HepG2 (cell line): ENCODE results near the gene ZFP82. TPM values are rescaled to one million over a fixed set of nuclear protein-coding genes. Genes with fewer than 3 reads are reported as not detected.

Source experiments
- AGO2 ChIP-seq: fragments of 200-400 bp; formaldehyde crosslinking; optimal IDR thresholded peaks from 2 replicates; pipeline ENCODE3; 2017; ENCODE audit warnings: mild to moderate bottlenecking, low read depth, low read length, moderate library complexity
- HES4 ChIP-seq: sonication (generic); formaldehyde crosslinking; IDR thresholded peaks from 2 replicates; pipeline ENCODE4 v1.9.0; 2021; ENCODE audit warnings: mild to moderate bottlenecking, missing genetic modification reagents, borderline replicate concordance
- HNRNPLL ChIP-seq: fragments of 200-400 bp; formaldehyde crosslinking; IDR thresholded peaks from 2 replicates; pipeline ENCODE4 v1.6.1; 2017; ENCODE audit warnings: mild to moderate bottlenecking, low read depth, low read length; ENCODE audit not compliant: poor library complexity, severe bottlenecking
- PAWR ChIP-seq: sonication (generic); formaldehyde crosslinking; IDR thresholded peaks from 2 replicates; pipeline ENCODE4 v1.4.0; 2020; ENCODE audit warnings: missing genetic modification reagents, mild to moderate bottlenecking, borderline replicate concordance
- PHF21A ChIP-seq: sonication (generic); formaldehyde crosslinking; IDR thresholded peaks from 2 replicates; pipeline ENCODE4 v1.5.0; 2020; ENCODE audit warnings: mild to moderate bottlenecking, missing genetic modification reagents
- RCOR2 ChIP-seq: IDR thresholded peaks from 2 replicates; pipeline ENCODE4 v1.6.1; 2016; ENCODE audit warnings: missing biosample characterization, missing genetic modification reagents
- RXRB ChIP-seq: IDR thresholded peaks from 2 replicates; pipeline ENCODE4 v1.6.1; 2016; ENCODE audit warnings: borderline replicate concordance, missing genetic modification reagents, missing compliant biosample characterization
- SIX1 ChIP-seq: sonication (generic); formaldehyde crosslinking; IDR thresholded peaks from 2 replicates; pipeline ENCODE4 v1.4.0; 2020; ENCODE audit warnings: missing genetic modification reagents, borderline replicate concordance
- ZBTB21 ChIP-seq: sonication (generic); formaldehyde crosslinking; IDR thresholded peaks from 2 replicates; pipeline ENCODE4 v1.4.0; 2020; ENCODE audit warnings: missing genetic modification reagents
- ZC3H4 ChIP-seq: sonication (generic); formaldehyde crosslinking; IDR thresholded peaks from 2 replicates; pipeline ENCODE4 v1.4.0; 2020; ENCODE audit warnings: missing genetic modification reagents, borderline replicate concordance
- ZNF3 ChIP-seq: IDR thresholded peaks from 2 replicates; pipeline ENCODE4 v1.7.0; 2017; ENCODE audit warnings: inconsistent platforms
- ZNF446 ChIP-seq: sonication (generic); formaldehyde crosslinking; IDR thresholded peaks from 2 replicates; pipeline ENCODE4 v1.5.0; 2020; ENCODE audit warnings: mild to moderate bottlenecking, missing genetic modification reagents
- ZNF549 ChIP-seq: sonication (generic); formaldehyde crosslinking; IDR thresholded peaks from 2 replicates; pipeline ENCODE4 v1.5.0; 2020; ENCODE audit warnings: missing genetic modification reagents
- ZNF557 ChIP-seq: sonication (generic); formaldehyde crosslinking; IDR thresholded peaks from 2 replicates; pipeline ENCODE4 v1.4.0; 2020; ENCODE audit warnings: missing genetic modification reagents
- ZNF629 ChIP-seq: sonication (generic); formaldehyde crosslinking; conservative IDR thresholded peaks from 2 replicates; pipeline ENCODE4 v1.5.0; 2020; ENCODE audit warnings: missing genetic modification reagents
- ZNF713 ChIP-seq: sonication (generic); formaldehyde crosslinking; IDR thresholded peaks from 2 replicates; pipeline ENCODE4 v1.4.0; 2020; ENCODE audit warnings: mild to moderate bottlenecking, missing genetic modification reagents
- ZNF761 ChIP-seq: sonication (generic); formaldehyde crosslinking; conservative IDR thresholded peaks from 2 replicates; pipeline ENCODE4 v1.4.0; 2020; ENCODE audit warnings: mild to moderate bottlenecking, missing genetic modification reagents
- ZNF788 ChIP-seq: sonication (generic); formaldehyde crosslinking; IDR thresholded peaks from 2 replicates; pipeline ENCODE4 v1.5.0; 2020; ENCODE audit warnings: mild to moderate bottlenecking, missing genetic modification reagents, borderline replicate concordance
- polyA plus RNA-seq, 8 experiments: library from polyadenylated mRNA; depleted of rRNA in 3 of 8; stranded (reverse) in 7 of 8; unstranded in 1 of 8; fragments of >200 nt; fragmentation: Illumina TruSeq in 4 of 8; extraction: Trizol in 4 of 8; gene quantifications; 2 replicates each; pipeline versions ENCODE4 v1.2.1 to v1.2.3, GENCODE V29; 2011 to 2016; ENCODE audit warnings: low read depth in 4 of 8, missing spikeins in 1 of 8, mixed read lengths in 1 of 8; ENCODE audit not compliant: insufficient read depth in 1 of 8
- total RNA-seq, 5 experiments: library from RNA; depleted of rRNA; stranded (reverse); fragments of >200 nt; fragmentation: Illumina TruSeq; extraction: Trizol; gene quantifications; 2 replicates each; pipeline ENCODE4 v1.2.3, GENCODE V29; 2016; ENCODE audit warnings: low read depth in 1 of 5
- TF ChIP-seq, protein P1 (sequence below): sonication (generic); formaldehyde crosslinking; IDR thresholded peaks from 2 replicates; pipeline ENCODE4 v1.9.0; 2022; ENCODE audit warnings: missing genetic modification reagents, mild to moderate bottlenecking, borderline replicate concordance
- TF ChIP-seq, protein P2 (sequence below): sonication (generic); formaldehyde crosslinking; IDR thresholded peaks from 2 replicates; pipeline ENCODE4 v1.5.0; 2020; ENCODE audit warnings: mild to moderate bottlenecking, missing genetic modification reagents
- TF ChIP-seq, protein P3 (sequence below): sonication (generic); formaldehyde crosslinking; IDR thresholded peaks from 2 replicates; pipeline ENCODE4 v1.4.0; 2020; ENCODE audit warnings: missing genetic modification reagents
- TF ChIP-seq, protein P4 (sequence below): sonication (generic); formaldehyde crosslinking; IDR thresholded peaks from 2 replicates; pipeline ENCODE4 v1.8.0; 2022; ENCODE audit warnings: mild to moderate bottlenecking, missing genetic modification reagents, moderate library complexity
- TF ChIP-seq, protein P5 (sequence below): sonication (generic); formaldehyde crosslinking; IDR thresholded peaks from 2 replicates; pipeline ENCODE4 v1.8.0; 2022; ENCODE audit warnings: missing genetic modification reagents, mild to moderate bottlenecking, inconsistent platforms, borderline replicate concordance

ZFP82 gene
- total and polyA plus RNA-seq, 2 of the 13 experiments (the other 11 are each of a cell fraction or from before 2014, with no cell fraction given) = 1.7 to 4.3 TPM

DNA sequence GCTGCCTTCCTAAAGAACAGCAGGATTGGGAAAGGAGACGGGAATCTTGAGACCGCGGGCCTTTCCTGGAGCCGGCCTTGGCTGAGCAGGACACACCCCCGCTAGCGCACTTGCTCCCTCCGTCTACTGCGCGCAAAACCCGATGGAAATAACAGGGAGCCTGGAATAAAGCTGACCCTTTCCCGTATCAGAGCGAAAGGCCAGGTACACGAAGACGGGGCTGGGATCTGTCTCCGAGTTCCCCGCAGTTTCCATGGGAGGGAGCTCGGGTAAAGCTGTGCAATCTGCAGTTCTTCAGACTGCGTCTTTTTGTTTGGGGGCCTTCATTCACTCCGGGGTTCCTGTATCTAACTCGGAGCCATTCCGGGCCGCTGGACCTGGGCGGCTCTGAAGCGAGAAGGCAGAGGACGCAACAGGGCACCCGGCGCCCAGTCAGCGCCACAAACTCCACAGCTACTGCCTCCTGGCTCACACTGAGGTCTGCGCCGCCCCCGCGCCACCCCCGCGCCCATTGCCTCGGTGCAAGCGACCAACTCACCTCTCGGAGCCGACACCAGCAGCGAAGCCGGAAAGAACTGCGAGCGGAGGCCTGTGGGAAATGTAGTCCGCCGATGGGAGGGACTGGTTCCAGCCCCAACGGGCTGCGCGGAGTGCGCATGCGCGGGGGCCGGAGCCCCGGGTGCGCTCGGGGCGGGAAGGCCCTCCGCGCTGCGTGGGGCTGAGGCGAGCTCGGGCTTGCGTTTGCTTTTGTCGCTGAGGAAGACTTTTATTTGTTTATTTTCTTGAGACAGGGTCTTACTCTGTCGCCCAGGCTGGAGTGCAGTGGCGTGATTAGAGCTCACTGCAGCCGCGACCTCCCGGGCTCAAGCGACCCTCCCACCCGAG is 39.6 kb downstream of the ZFP82 start, which contains the start of gene ZFP14 (continued):
- TF ChIP-seq ZNF446 (CRISPR knock-in tag) (no peak), ZNF713 (0 out of 2 replicates have a peak, but pooled peaks have one; percentile 60), ZNF549 (CRISPR knock-in tag) (no peak), HES4 (CRISPR knock-in tag) (no peak), RCOR2 (CRISPR knock-in tag) (no peak), PHF21A (CRISPR knock-in tag) (no peak), ZNF3 (CRISPR knock-in tag) (0 out of 2 replicates have a peak, but pooled peaks have one; percentile 33), ZNF557 (CRISPR knock-in tag) (no peak), SIX1 (no peak), AGO2 (no peak), ZC3H4 (no peak), PAWR (no peak), ZBTB21 (CRISPR knock-in tag) (no peak), ZNF788 (CRISPR knock-in tag) (peak; percentile 78; the same call in 1 of the 2 replicates), ZNF761 (CRISPR knock-in tag) (no peak), ZNF629 (0 out of 2 replicates have a peak, but pooled peaks have one; percentile 29), HNRNPLL (peak; percentile 76), RXRB (CRISPR knock-in tag) (peak; percentile 41; the same call in 1 of the 2 replicates)
- TF ChIP-seq, protein P1, sequence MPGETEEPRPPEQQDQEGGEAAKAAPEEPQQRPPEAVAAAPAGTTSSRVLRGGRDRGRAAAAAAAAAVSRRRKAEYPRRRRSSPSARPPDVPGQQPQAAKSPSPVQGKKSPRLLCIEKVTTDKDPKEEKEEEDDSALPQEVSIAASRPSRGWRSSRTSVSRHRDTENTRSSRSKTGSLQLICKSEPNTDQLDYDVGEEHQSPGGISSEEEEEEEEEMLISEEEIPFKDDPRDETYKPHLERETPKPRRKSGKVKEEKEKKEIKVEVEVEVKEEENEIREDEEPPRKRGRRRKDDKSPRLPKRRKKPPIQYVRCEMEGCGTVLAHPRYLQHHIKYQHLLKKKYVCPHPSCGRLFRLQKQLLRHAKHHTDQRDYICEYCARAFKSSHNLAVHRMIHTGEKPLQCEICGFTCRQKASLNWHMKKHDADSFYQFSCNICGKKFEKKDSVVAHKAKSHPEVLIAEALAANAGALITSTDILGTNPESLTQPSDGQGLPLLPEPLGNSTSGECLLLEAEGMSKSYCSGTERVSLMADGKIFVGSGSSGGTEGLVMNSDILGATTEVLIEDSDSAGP (CRISPR knock-in tag) = peak; percentile 79
- TF ChIP-seq, protein P2, sequence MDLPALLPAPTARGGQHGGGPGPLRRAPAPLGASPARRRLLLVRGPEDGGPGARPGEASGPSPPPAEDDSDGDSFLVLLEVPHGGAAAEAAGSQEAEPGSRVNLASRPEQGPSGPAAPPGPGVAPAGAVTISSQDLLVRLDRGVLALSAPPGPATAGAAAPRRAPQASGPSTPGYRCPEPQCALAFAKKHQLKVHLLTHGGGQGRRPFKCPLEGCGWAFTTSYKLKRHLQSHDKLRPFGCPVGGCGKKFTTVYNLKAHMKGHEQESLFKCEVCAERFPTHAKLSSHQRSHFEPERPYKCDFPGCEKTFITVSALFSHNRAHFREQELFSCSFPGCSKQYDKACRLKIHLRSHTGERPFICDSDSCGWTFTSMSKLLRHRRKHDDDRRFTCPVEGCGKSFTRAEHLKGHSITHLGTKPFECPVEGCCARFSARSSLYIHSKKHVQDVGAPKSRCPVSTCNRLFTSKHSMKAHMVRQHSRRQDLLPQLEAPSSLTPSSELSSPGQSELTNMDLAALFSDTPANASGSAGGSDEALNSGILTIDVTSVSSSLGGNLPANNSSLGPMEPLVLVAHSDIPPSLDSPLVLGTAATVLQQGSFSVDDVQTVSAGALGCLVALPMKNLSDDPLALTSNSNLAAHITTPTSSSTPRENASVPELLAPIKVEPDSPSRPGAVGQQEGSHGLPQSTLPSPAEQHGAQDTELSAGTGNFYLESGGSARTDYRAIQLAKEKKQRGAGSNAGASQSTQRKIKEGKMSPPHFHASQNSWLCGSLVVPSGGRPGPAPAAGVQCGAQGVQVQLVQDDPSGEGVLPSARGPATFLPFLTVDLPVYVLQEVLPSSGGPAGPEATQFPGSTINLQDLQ (CRISPR knock-in tag) = peak; percentile 62; the same call in 1 of the 2 replicates
- TF ChIP-seq, protein P3, sequence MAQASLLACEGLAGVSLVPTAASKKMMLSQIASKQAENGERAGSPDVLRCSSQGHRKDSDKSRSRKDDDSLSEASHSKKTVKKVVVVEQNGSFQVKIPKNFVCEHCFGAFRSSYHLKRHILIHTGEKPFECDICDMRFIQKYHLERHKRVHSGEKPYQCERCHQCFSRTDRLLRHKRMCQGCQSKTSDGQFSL = 0 out of 2 replicates have a peak, but pooled peaks have one; percentile 49
- TF ChIP-seq, protein P4, sequence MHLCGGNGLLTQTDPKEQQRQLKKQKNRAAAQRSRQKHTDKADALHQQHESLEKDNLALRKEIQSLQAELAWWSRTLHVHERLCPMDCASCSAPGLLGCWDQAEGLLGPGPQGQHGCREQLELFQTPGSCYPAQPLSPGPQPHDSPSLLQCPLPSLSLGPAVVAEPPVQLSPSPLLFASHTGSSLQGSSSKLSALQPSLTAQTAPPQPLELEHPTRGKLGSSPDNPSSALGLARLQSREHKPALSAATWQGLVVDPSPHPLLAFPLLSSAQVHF (CRISPR knock-in tag) = no peak
- TF ChIP-seq, protein P5, sequence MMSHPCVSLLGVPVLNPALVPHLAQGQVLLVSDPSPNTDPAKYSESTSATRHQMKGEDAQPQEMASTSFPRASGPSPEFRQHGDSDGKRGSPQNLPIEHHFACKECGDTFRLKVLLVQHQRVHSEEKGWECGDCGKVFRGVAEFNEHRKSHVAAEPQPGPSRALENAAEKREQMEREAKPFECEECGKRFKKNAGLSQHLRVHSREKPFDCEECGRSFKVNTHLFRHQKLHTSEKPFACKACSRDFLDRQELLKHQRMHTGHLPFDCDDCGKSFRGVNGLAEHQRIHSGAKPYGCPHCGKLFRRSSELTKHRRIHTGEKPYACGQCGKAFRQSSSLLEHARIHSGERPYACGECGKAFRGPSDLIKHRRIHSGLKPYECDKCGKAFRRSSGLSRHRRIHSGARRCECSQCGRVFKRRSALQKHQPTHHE = peak; percentile 79; the same call in 1 of the 2 replicates
